GM23338 (cell line): ENCODE results near the gene MRPL57.

ENCODE experiments used
- CREB1 ChIP-seq: fragments of 250-450 bp; sonication (Bioruptor Pico); IDR thresholded peaks from 2 replicates; pipeline ENCODE4 v1.5.0; 2020; ENCODE audit warnings: low read depth, mild to moderate bottlenecking, moderate library complexity
- EZH2 ChIP-seq: fragments of 200-600 bp; sonication (generic); IDR thresholded peaks from one replicate; pipeline ENCODE4 v1.8.0; 2017; ENCODE audit warnings: antibody characterized with exemption, mild to moderate bottlenecking, low read depth; ENCODE audit not compliant: unreplicated experiment
- EZH2phosphoT487 ChIP-seq: fragments of 200-600 bp; sonication (generic); IDR thresholded peaks from one replicate; pipeline ENCODE4 v1.8.1; 2018; ENCODE audit warnings: antibody characterized with exemption; ENCODE audit not compliant: unreplicated experiment
- JUNB ChIP-seq: IDR thresholded peaks from one replicate; pipeline ENCODE4 v1.6.1; 2016; ENCODE audit warnings: antibody characterized with exemption; ENCODE audit not compliant: unreplicated experiment
- NANOG ChIP-seq: IDR thresholded peaks from 2 replicates; pipeline ENCODE4 v1.6.1; 2016; ENCODE audit warnings: antibody characterized with exemption, borderline replicate concordance
- POLR2AphosphoS5 ChIP-seq: IDR thresholded peaks from 2 replicates; pipeline ENCODE4 v1.6.1; 2016; ENCODE audit warnings: antibody characterized with exemption, low read depth
- STAT1 ChIP-seq: IDR thresholded peaks from one replicate; pipeline ENCODE4 v1.6.1; 2016; ENCODE audit warnings: antibody characterized with exemption; ENCODE audit not compliant: unreplicated experiment
- ZNF114 ChIP-seq: fragments of 250-450 bp; sonication (Bioruptor Pico); IDR thresholded peaks from 2 replicates; pipeline ENCODE4 v1.5.0; 2020; ENCODE audit warnings: mild to moderate bottlenecking, moderate library complexity
- ZNF331 ChIP-seq: fragments of 250-450 bp; sonication (Bioruptor Pico); IDR thresholded peaks from 2 replicates; pipeline ENCODE4 v1.5.0; 2020; ENCODE audit warnings: low read depth, mild to moderate bottlenecking, moderate library complexity
- TF ChIP-seq, protein P1 (sequence below), 2 experiments: fragments of 200-600 bp in 1 of 2; sonication (generic) in 1 of 2; conservative IDR thresholded peaks; 2 replicates each; pipeline versions ENCODE4 v1.5.1 to v1.6.1; 2016 to 2017; ENCODE audit warnings: antibody characterized with exemption in 2 of 2, low read depth in 2 of 2, mild to moderate bottlenecking in 2 of 2, moderate library complexity in 1 of 2
- TF ChIP-seq, protein P2 (sequence below): IDR thresholded peaks from one replicate; pipeline ENCODE4 v1.6.1; 2018; ENCODE audit warnings: antibody characterized with exemption; ENCODE audit not compliant: unreplicated experiment

DNA sequence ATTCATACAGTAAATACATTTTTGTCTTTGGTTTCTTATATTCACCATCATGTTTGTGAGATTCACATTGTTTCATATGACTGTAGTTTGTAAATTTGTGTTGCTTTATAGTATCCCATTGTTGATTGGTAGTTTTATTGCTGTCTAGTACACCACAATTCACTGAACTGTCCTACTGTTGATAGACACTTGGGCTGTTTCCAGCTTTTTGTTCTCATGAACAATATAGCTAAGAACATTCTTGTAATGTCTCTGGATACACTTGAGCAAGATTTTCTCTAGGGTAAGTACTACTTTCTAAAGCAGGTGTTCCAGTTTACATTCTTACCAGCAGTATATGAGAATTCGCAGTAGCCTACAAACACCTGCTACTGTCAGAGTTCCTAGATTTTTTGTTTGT lies 37.9 kb upstream of the MRPL57 start:
- TF ChIP-seq EZH2: no peak
- no peak for TF ChIP-seq JUNB
- no peak for TF ChIP-seq EZH2phosphoT487
- TF ChIP-seq, protein P1, sequence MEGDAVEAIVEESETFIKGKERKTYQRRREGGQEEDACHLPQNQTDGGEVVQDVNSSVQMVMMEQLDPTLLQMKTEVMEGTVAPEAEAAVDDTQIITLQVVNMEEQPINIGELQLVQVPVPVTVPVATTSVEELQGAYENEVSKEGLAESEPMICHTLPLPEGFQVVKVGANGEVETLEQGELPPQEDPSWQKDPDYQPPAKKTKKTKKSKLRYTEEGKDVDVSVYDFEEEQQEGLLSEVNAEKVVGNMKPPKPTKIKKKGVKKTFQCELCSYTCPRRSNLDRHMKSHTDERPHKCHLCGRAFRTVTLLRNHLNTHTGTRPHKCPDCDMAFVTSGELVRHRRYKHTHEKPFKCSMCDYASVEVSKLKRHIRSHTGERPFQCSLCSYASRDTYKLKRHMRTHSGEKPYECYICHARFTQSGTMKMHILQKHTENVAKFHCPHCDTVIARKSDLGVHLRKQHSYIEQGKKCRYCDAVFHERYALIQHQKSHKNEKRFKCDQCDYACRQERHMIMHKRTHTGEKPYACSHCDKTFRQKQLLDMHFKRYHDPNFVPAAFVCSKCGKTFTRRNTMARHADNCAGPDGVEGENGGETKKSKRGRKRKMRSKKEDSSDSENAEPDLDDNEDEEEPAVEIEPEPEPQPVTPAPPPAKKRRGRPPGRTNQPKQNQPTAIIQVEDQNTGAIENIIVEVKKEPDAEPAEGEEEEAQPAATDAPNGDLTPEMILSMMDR (conservative IDR thresholded peaks at IDR 0.05; ENCODE audit: low read depth in 2 of 2): no peak
- TF ChIP-seq POLR2AphosphoS5: no peak
- no peak for TF ChIP-seq STAT1
- no peak for TF ChIP-seq CREB1 (CRISPR knock-in tag)
- no peak for TF ChIP-seq ZNF114 (CRISPR knock-in tag)
- no peak for TF ChIP-seq ZNF331
- TF ChIP-seq, protein P2, sequence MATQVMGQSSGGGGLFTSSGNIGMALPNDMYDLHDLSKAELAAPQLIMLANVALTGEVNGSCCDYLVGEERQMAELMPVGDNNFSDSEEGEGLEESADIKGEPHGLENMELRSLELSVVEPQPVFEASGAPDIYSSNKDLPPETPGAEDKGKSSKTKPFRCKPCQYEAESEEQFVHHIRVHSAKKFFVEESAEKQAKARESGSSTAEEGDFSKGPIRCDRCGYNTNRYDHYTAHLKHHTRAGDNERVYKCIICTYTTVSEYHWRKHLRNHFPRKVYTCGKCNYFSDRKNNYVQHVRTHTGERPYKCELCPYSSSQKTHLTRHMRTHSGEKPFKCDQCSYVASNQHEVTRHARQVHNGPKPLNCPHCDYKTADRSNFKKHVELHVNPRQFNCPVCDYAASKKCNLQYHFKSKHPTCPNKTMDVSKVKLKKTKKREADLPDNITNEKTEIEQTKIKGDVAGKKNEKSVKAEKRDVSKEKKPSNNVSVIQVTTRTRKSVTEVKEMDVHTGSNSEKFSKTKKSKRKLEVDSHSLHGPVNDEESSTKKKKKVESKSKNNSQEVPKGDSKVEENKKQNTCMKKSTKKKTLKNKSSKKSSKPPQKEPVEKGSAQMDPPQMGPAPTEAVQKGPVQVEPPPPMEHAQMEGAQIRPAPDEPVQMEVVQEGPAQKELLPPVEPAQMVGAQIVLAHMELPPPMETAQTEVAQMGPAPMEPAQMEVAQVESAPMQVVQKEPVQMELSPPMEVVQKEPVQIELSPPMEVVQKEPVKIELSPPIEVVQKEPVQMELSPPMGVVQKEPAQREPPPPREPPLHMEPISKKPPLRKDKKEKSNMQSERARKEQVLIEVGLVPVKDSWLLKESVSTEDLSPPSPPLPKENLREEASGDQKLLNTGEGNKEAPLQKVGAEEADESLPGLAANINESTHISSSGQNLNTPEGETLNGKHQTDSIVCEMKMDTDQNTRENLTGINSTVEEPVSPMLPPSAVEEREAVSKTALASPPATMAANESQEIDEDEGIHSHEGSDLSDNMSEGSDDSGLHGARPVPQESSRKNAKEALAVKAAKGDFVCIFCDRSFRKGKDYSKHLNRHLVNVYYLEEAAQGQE: no peak
- no peak for TF ChIP-seq NANOG
